ENCODE measurements around the gene CNGB1.

GRCh38 chr16:57967916-57968315, 3.0 kb downstream of the CNGB1 start:
- TF ChIP-seq CTCF (IDR thresholded peaks at IDR 0.05; ENCODE audit: poor library complexity) (no peak), EZH2 (IDR thresholded peaks at IDR 0.05; ENCODE audit: borderline replicate concordance) (no peak)
